OCI-LY1 (cell line): Measurements from ENCODE around the gene ALS2CL.

Experiments used
- EZH2 ChIP-seq: fragments of 200-600 bp; sonication (generic), shearing (Covaris generic); IDR thresholded peaks from 2 replicates; pipeline ENCODE4 v1.8.0; 2017; ENCODE audit warnings: borderline replicate concordance, mixed run types, mild to moderate bottlenecking, antibody characterized with exemption, low read length, moderate library complexity, mixed read lengths
- TF ChIP-seq, protein P1 (sequence below): fragments of 200-600 bp; sonication (generic), shearing (Covaris generic); IDR thresholded peaks from 2 replicates; pipeline ENCODE4 v1.5.1; 2017; ENCODE audit warnings: mild to moderate bottlenecking, antibody characterized with exemption, low read length, moderate library complexity, mixed read lengths

DNA sequence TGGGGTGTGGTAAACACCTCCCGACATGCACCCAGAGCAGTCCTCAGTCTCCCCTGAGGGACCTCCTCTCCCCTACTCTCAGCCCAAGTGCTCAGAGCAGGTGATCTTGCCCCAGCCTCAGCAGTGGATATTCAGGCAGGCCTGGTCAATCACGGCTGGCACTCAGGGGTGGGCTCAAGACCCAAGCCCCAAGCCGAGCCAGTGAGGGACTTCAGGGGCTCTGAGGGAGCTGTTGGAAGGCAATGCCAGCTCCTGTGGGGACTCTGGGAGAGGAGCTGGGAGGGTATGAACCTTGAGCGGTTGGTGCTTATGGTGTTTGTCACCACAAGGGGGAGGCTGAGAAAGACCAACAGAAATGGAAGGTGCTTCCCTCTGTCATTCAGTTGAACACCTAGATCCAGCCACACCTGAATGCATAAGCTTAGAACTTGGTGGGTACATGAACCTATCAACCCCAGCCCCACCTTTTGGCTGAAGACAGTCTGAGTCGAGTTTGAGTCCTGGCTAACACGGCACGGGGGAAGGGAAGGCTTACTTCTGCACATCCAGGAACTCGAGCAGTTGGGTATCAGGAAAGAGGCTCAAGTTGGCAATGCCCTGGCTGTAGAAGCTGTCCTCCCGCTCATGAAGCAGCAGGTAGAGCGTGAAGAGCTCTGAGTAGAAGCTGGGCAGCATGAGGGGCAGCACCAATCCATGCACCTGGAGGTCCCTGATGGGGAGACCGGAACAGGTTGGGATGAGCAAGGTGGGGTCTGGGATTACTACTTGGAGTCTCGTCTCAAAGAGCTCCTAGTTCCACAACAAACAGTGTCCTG, 19.2 kb downstream of the ALS2CL start:
- TF ChIP-seq, protein P1, sequence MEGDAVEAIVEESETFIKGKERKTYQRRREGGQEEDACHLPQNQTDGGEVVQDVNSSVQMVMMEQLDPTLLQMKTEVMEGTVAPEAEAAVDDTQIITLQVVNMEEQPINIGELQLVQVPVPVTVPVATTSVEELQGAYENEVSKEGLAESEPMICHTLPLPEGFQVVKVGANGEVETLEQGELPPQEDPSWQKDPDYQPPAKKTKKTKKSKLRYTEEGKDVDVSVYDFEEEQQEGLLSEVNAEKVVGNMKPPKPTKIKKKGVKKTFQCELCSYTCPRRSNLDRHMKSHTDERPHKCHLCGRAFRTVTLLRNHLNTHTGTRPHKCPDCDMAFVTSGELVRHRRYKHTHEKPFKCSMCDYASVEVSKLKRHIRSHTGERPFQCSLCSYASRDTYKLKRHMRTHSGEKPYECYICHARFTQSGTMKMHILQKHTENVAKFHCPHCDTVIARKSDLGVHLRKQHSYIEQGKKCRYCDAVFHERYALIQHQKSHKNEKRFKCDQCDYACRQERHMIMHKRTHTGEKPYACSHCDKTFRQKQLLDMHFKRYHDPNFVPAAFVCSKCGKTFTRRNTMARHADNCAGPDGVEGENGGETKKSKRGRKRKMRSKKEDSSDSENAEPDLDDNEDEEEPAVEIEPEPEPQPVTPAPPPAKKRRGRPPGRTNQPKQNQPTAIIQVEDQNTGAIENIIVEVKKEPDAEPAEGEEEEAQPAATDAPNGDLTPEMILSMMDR: peak; percentile 36; the same call in 1 of the 2 replicates
- no peak for TF ChIP-seq EZH2
